HepG2 (cell line): ENCODE results near the gene NDST1. TPM values are rescaled to one million over a fixed set of nuclear protein-coding genes. Genes with fewer than 3 reads are reported as not detected.

ENCODE experiments used
- AKAP8 ChIP-seq: sonication (generic); formaldehyde crosslinking; IDR thresholded peaks from 2 replicates; pipeline ENCODE4 v1.5.1; 2020; ENCODE audit warnings: mild to moderate bottlenecking, missing genetic modification reagents
- ERF ChIP-seq: IDR thresholded peaks from 2 replicates; pipeline ENCODE4 v1.6.1; 2018; ENCODE audit warnings: missing biosample characterization, missing genetic modification reagents
- GPN1 ChIP-seq: sonication (generic); formaldehyde crosslinking; IDR thresholded peaks from 2 replicates; pipeline ENCODE4 v1.5.1; 2020; ENCODE audit warnings: missing genetic modification reagents, borderline replicate concordance
- HMG20B ChIP-seq: conservative IDR thresholded peaks from 2 replicates; pipeline ENCODE4 v1.6.1; 2016; ENCODE audit warnings: missing genetic modification reagents, missing compliant biosample characterization
- KLF12 ChIP-seq: sonication (generic); formaldehyde crosslinking; IDR thresholded peaks from 2 replicates; pipeline ENCODE4 v1.4.0; 2020; ENCODE audit warnings: missing genetic modification reagents, borderline replicate concordance
- PHF5A ChIP-seq: IDR thresholded peaks from one replicate; pipeline ENCODE4 v1.6.1; 2018; ENCODE audit warnings: low read depth, missing genetic modification reagents; ENCODE audit not compliant: unreplicated experiment
- SALL1 ChIP-seq: sonication (generic); formaldehyde crosslinking; IDR thresholded peaks from 2 replicates; pipeline ENCODE4 v1.8.0; 2022; ENCODE audit warnings: mild to moderate bottlenecking, missing genetic modification reagents
- SIX1 ChIP-seq: sonication (generic); formaldehyde crosslinking; IDR thresholded peaks from 2 replicates; pipeline ENCODE4 v1.4.0; 2020; ENCODE audit warnings: missing genetic modification reagents, borderline replicate concordance
- TSC22D2 ChIP-seq: sonication (generic); formaldehyde crosslinking; IDR thresholded peaks from 2 replicates; pipeline ENCODE4 v1.5.1; 2020; ENCODE audit warnings: missing genetic modification reagents, mild to moderate bottlenecking, borderline replicate concordance
- ZBED4 ChIP-seq: sonication (generic); formaldehyde crosslinking; IDR thresholded peaks from 2 replicates; pipeline ENCODE4 v1.4.0; 2020; ENCODE audit warnings: missing genetic modification reagents, borderline replicate concordance
- ZBTB43 ChIP-seq: sonication (generic); formaldehyde crosslinking; conservative IDR thresholded peaks from 2 replicates; pipeline ENCODE4 v1.4.0; 2020; ENCODE audit warnings: missing genetic modification reagents
- ZNF101 ChIP-seq: sonication (generic); formaldehyde crosslinking; IDR thresholded peaks from 2 replicates; pipeline ENCODE4 v1.4.0; 2020; ENCODE audit warnings: mild to moderate bottlenecking, low read depth, missing genetic modification reagents, borderline replicate concordance
- ZNF232 ChIP-seq: sonication (generic); formaldehyde crosslinking; IDR thresholded peaks from 2 replicates; pipeline ENCODE4 v1.4.0; 2020; ENCODE audit warnings: missing genetic modification reagents, borderline replicate concordance
- ZNF292 ChIP-seq: sonication (generic); formaldehyde crosslinking; IDR thresholded peaks from 2 replicates; pipeline ENCODE4 v1.8.1; 2022; ENCODE audit warnings: mild to moderate bottlenecking, low read depth, missing genetic modification reagents, borderline replicate concordance
- ZNF503 ChIP-seq: sonication (generic); formaldehyde crosslinking; IDR thresholded peaks from 2 replicates; pipeline ENCODE4 v1.4.0; 2020; ENCODE audit warnings: missing genetic modification reagents
- ZNF766 ChIP-seq: sonication (generic); formaldehyde crosslinking; IDR thresholded peaks from 2 replicates; pipeline ENCODE4 v1.5.0; 2020; ENCODE audit warnings: missing genetic modification reagents, borderline replicate concordance
- ZNF781 ChIP-seq: sonication (generic); formaldehyde crosslinking; IDR thresholded peaks from 2 replicates; pipeline ENCODE4 v1.5.1; 2020; ENCODE audit warnings: borderline replicate concordance, mild to moderate bottlenecking, missing genetic modification reagents; ENCODE audit errors: not compliant biosample characterization
- ZSCAN25 ChIP-seq: sonication (generic); formaldehyde crosslinking; IDR thresholded peaks from 2 replicates; pipeline ENCODE4 v1.8.0; 2022; ENCODE audit warnings: mild to moderate bottlenecking, missing genetic modification reagents
- polyA plus RNA-seq, 8 experiments: library from polyadenylated mRNA; depleted of rRNA in 3 of 8; stranded (reverse) in 7 of 8; unstranded in 1 of 8; fragments of >200 nt; fragmentation: Illumina TruSeq in 4 of 8; extraction: Trizol in 4 of 8; gene quantifications; 2 replicates each; pipeline versions ENCODE4 v1.2.1 to v1.2.3, GENCODE V29; 2011 to 2016; ENCODE audit warnings: low read depth in 4 of 8, missing spikeins in 1 of 8, mixed read lengths in 1 of 8; ENCODE audit not compliant: insufficient read depth in 1 of 8
- total RNA-seq, 5 experiments: library from RNA; depleted of rRNA; stranded (reverse); fragments of >200 nt; fragmentation: Illumina TruSeq; extraction: Trizol; gene quantifications; 2 replicates each; pipeline ENCODE4 v1.2.3, GENCODE V29; 2016; ENCODE audit warnings: low read depth in 1 of 5
- TF ChIP-seq, protein P1 (sequence below): IDR thresholded peaks from 2 replicates; pipeline ENCODE4 v1.6.1; 2016

NDST1 gene
- total and polyA plus RNA-seq, 2 of the 13 experiments (the other 11 are each of a cell fraction or from before 2014, with no cell fraction given): 23.8 to 26.2 TPM

DNA sequence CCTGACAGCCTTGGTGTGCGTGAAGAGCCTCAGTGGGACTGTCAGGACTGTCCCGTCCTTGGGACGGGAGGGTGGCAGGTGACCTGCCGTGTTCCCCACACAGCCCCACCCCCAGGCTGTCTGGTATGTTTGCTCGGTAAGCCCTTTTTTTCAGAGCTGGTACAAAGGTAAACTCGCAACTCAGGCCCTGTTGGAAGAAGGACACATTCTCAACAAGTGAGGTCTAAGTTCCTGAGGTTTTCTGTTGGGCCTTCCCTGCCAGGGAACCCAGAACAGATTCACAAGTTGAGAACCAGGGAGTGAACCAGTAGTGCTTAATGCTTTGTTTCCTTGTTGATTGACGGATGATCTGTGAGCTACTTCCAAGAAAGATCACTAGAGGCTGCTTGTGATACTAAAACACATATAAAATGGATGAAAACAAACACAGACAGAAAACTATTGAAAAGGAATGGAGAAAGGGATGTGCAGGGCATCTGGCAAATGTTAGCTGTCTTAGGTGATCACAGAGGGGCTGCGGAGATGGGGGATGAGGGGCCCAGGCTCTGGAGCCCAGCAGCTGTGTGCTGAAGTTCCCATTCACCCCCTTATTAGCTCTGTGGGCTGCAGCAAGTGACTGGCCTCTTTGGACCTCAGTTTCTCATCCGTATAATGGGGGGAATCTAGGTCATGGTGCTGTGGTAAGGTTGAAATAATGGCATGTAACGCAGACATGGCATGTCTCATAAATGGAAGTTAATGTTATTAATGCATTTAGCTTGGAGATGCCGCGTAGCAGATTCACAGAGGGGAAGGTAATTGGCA is 2.7 kb downstream of the NDST1 start (continued):
- TF ChIP-seq ZNF232 (no peak; the same call in 1 of the 2 replicates), ERF (CRISPR knock-in tag) (peak; percentile 72), KLF12 (CRISPR knock-in tag) (peak; percentile 53; the same call in 1 of the 2 replicates), PHF5A (CRISPR knock-in tag) (no peak), ZNF101 (no peak), ZNF292 (peak; percentile 68; the same call in 1 of the 2 replicates), GPN1 (CRISPR knock-in tag) (no peak), AKAP8 (CRISPR knock-in tag) (no peak), ZSCAN25 (CRISPR knock-in tag) (0 out of 2 replicates have a peak, but pooled peaks have one; percentile 23), SALL1 (CRISPR knock-in tag) (peak; percentile 82), ZNF766 (no peak), ZNF781 (CRISPR knock-in tag) (no peak), TSC22D2 (CRISPR knock-in tag) (no peak), ZBED4 (CRISPR knock-in tag) (peak; percentile 56; the same call in 1 of the 2 replicates), ZNF503 (CRISPR knock-in tag) (peak; percentile 82), HMG20B (CRISPR knock-in tag) (peak; percentile 36; the same call in 1 of the 2 replicates), ZBTB43 (CRISPR knock-in tag) (peak; percentile 56; the same call in 1 of the 2 replicates), SIX1 (peak; percentile 49; the same call in 1 of the 2 replicates)
- TF ChIP-seq, protein P1, sequence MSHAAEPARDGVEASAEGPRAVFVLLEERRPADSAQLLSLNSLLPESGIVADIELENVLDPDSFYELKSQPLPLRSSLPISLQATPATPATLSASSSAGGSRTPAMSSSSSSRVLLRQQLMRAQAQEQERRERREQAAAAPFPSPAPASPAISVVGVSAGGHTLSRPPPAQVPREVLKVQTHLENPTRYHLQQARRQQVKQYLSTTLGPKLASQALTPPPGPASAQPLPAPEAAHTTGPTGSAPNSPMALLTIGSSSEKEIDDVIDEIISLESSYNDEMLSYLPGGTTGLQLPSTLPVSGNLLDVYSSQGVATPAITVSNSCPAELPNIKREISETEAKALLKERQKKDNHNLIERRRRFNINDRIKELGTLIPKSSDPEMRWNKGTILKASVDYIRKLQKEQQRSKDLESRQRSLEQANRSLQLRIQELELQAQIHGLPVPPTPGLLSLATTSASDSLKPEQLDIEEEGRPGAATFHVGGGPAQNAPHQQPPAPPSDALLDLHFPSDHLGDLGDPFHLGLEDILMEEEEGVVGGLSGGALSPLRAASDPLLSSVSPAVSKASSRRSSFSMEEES (CRISPR knock-in tag): peak; percentile 89
